Measurements from ENCODE around the gene PCBD1. TPM values are rescaled to one million over a fixed set of nuclear protein-coding genes. Genes with fewer than 3 reads are reported as not detected.

The PCBD1 gene
- total RNA-seq, 2 experiments from 2014 or later: 4.7 to 4.8 TPM

GRCh38 chr10:70889291-70889690 is 926 bp upstream of the PCBD1 start:
- no peaks in the 10 kb centered on the region for H3K27me3 Mint-ChIP-seq
- peaks cover 11% of the 10 kb centered on the region for H3K4me1 Mint-ChIP-seq (ENCODE audit: low read depth)
- Histone ChIP-seq H3K4me3 (ENCODE audit: low read length) (no peak overlapping the region), H3K27ac (ENCODE audit: low read depth in 1 of 2, low read length in 2 of 2) (no peak overlapping the region), H3K4me1 (ENCODE audit: insufficient read depth, low read length) (peaks cover 14% of the 10 kb centered on the region), H3K27me3 (ENCODE audit: control insufficient read depth in 1 of 2, insufficient read depth in 2 of 2, low read length in 2 of 2) (no peaks in the 10 kb centered on the region), H3K36me3 (ENCODE audit: insufficient read depth, low read length) (peaks cover 3% of the 10 kb centered on the region), H3K9me3 (ENCODE audit: control insufficient read depth in 1 of 2, insufficient read depth in 1 of 2, low read length in 2 of 2) (no peaks in the 10 kb centered on the region)
- ChIA-PET POLR2A (no interaction called here), CTCF (no interaction called here)
- peaks cover 5% of the 10 kb centered on the region for H3K36me3 Mint-ChIP-seq (ENCODE audit: low read depth)
- peak overlapping the region; percentile 77 for H3K27ac Mint-ChIP-seq
- no peaks in the 10 kb centered on the region for H3K9me3 Mint-ChIP-seq
- no peak for DNase-seq
- ATAC-seq (ENCODE audit: poor library complexity): no peak
- intact Hi-C loops (cut with DNase I, micrococcal nuclease): loop anchor here in 1 of 2 experiments (5.0 kb wide), 1 partner anchor 657 kb away; the partner anchor contains the start of gene PPA1
- no peak for TF ChIP-seq CTCF (IDR thresholded peaks at IDR 0.05)
- peak overlapping the region; percentile 89 for H3K4me3 Mint-ChIP-seq

- Histone ChIP-seq H3K27ac (ENCODE audit: low read depth in 1 of 2, low read length in 2 of 2) (peak overlapping the region; percentile 49 to 52), H3K4me3 (ENCODE audit: low read length) (peak overlapping the region; percentile 96)
- no peaks in the 10 kb centered on the region for H3K27me3 Mint-ChIP-seq
Observed at GRCh38 chr10:70886921-70887665, 1.3 kb downstream of the PCBD1 start.

More at GRCh38 chr10:70886921-70887665, 1.3 kb downstream of the PCBD1 start:
- no peaks in the 10 kb centered on the region for H3K9me3 ChIP-seq (ENCODE audit: control insufficient read depth in 1 of 2, insufficient read depth in 1 of 2, low read length in 2 of 2)
- DNase-seq: no peak
- Mint-ChIP-seq H3K9me3 (no peaks in the 10 kb centered on the region), H3K27ac (peak overlapping the region; percentile 69), H3K4me1 (ENCODE audit: low read depth) (peaks cover 11% of the 10 kb centered on the region), H3K4me3 (peak overlapping the region; percentile 80), H3K36me3 (ENCODE audit: low read depth) (peaks cover 9% of the 10 kb centered on the region)
- no peak for ATAC-seq (ENCODE audit: poor library complexity)
- no peak for TF ChIP-seq CTCF (IDR thresholded peaks at IDR 0.05)
- H3K36me3 ChIP-seq (ENCODE audit: insufficient read depth, low read length): peaks cover 3% of the 10 kb centered on the region
- H3K4me1 ChIP-seq (ENCODE audit: insufficient read depth, low read length): peaks cover 14% of the 10 kb centered on the region
- ChIA-PET POLR2A (interaction anchor here (0.6 to 1.7 kb wide), 3 partner anchors 70 to 460 kb away, joined by 4 to 9 read pairs (median 8); no protein-coding TSS in a partner anchor), CTCF (interaction anchor here (1.0 to 1.6 kb wide), 2 partner anchors 10 to 71 kb away, joined by 3 to 4 read pairs; partner anchors contain the start of gene SGPL1)
- intact Hi-C loops (cut with DNase I, micrococcal nuclease): loop anchor here in 1 of 2 experiments (5.0 kb wide), 1 partner anchor 655 kb away; the partner anchor contains the start of gene PPA1
- no peaks in the 10 kb centered on the region for H3K27me3 ChIP-seq (ENCODE audit: control insufficient read depth in 1 of 2, insufficient read depth in 2 of 2, low read length in 2 of 2)

All from CD4-positive, alpha-beta T cell (primary cell).